HepG2 (cell line): ENCODE data around the gene KCNAB1. TPM values are rescaled to one million over a fixed set of nuclear protein-coding genes. Genes with fewer than 3 reads are reported as not detected.

ENCODE experiments used
- ATAC-seq: fragments of 200-7000 bp; cut with Tn5 transposase; 3 replicates; pipeline ENCODE4 v1.9.1; 2020; ENCODE audit warnings: mild to moderate bottlenecking, moderate library complexity
- BruUV-seq: library from RNA; stranded (reverse); fragments of 400-500 nt; replicated peaks from 2 replicates; lab custom pipeline; 2021; lab: Mats Ljungman, UMichigan
- CTCF ChIA-PET: fragments of 300-600 bp; formaldehyde crosslinking; extraction: SDS; loops from one replicate; lab custom pipeline; 2021; ENCODE audit warnings: low total read pairs, inconsistent platforms, low intra/inter-chr PET ratio; lab: Yijun Ruan, JAX
- POLR2A ChIA-PET: fragments of 350-600 bp; sonication (Branson Sonifier 250); formaldehyde crosslinking; loops from one replicate; lab custom pipeline; 2020; ENCODE audit warnings: antibody characterized with exemption, inconsistent platforms; lab: Yijun Ruan, JAX
- DNase-seq: peaks from one replicate; pipeline ENCODE4 v3.0.0-alpha.2; 2015; ENCODE audit warnings: low spot score
- FAIRE-seq: peaks from 3 replicates; lab custom pipeline; 2011; peaks lifted over from hg19 to GRCh38; lab: Jason Lieb, UNC
- H2AFZ ChIP-seq: one replicate; pipeline ENCODE4 v1.6.1; 2011; ENCODE audit warnings: low read length, inconsistent platforms
- H3K27ac ChIP-seq: fragments of 300-600 bp; 3 replicates; pipeline ENCODE4 v1.8.0; 2011; ENCODE audit warnings: mixed run types, mild to moderate bottlenecking, mixed read lengths, low read length, inconsistent platforms; ENCODE audit not compliant: insufficient read depth; ENCODE audit errors: extremely low read length
- H3K27me3 ChIP-seq, 2 experiments: fragments of 200-600 bp in 1 of 2; 2 replicates in 1 of 2; 3 replicates in 1 of 2; pipeline versions ENCODE4 v1.6.0 to v1.8.0; 2011; ENCODE audit warnings: low read length in 2 of 2, mild to moderate bottlenecking in 2 of 2, moderate library complexity in 2 of 2, inconsistent platforms in 1 of 2; ENCODE audit not compliant: insufficient read depth in 2 of 2, control insufficient read depth in 1 of 2
- H3K36me3 ChIP-seq, 2 experiments: fragments of 200-600 bp in 1 of 2; replicated peaks in 1 of 2; 2 replicates in 1 of 2; 3 replicates in 1 of 2; pipeline versions ENCODE4 v1.5.1 to v1.8.0; 2011; ENCODE audit warnings: low read length in 2 of 2, inconsistent platforms in 1 of 2; ENCODE audit not compliant: insufficient read depth in 2 of 2, control insufficient read depth in 1 of 2
- H3K4me1 ChIP-seq: 2 replicates; pipeline ENCODE4 v1.5.1; 2012; ENCODE audit warnings: low read length, inconsistent platforms; ENCODE audit not compliant: insufficient read depth
- H3K4me2 ChIP-seq: 2 replicates; pipeline ENCODE4 v1.6.0; 2011; ENCODE audit warnings: low read depth, low read length, inconsistent platforms
- H3K4me3 ChIP-seq, 3 experiments: fragments of 200-600 bp in 1 of 3; sonication (generic), shearing (Covaris generic) in 1 of 3; replicated peaks in 1 of 3; 2 replicates each; pipeline ENCODE4 v1.5.1; 2011 to 2016; ENCODE audit warnings: low read length in 3 of 3, inconsistent platforms in 2 of 3, low read depth in 2 of 3, mild to moderate bottlenecking in 2 of 3, control low read depth in 1 of 3, mixed read lengths in 1 of 3; ENCODE audit not compliant: insufficient read depth in 1 of 3
- H3K79me2 ChIP-seq: one replicate; pipeline ENCODE4 v1.6.1; 2011; ENCODE audit warnings: low read length, inconsistent platforms; ENCODE audit not compliant: insufficient read depth
- H3K9ac ChIP-seq: 2 replicates; pipeline ENCODE4 v1.6.0; 2011; ENCODE audit warnings: mild to moderate bottlenecking, low read depth, low read length, inconsistent platforms; ENCODE audit not compliant: insufficient read depth
- H3K9me3 ChIP-seq: 2 replicates; pipeline ENCODE4 v1.5.1; 2012; ENCODE audit warnings: mild to moderate bottlenecking, low read length
- H4K20me1 ChIP-seq: 2 replicates; pipeline ENCODE4 v1.6.0; 2011; ENCODE audit warnings: inconsistent platforms, mild to moderate bottlenecking, low read length, moderate library complexity; ENCODE audit not compliant: insufficient read depth
- E2F1 ChIP-seq: sonication (generic); formaldehyde crosslinking; IDR thresholded peaks from 2 replicates; pipeline ENCODE4 v1.5.0; 2020; ENCODE audit warnings: missing genetic modification reagents
- FOXA3 ChIP-seq: IDR thresholded peaks from 2 replicates; pipeline ENCODE4 v1.6.1; 2016; ENCODE audit warnings: missing genetic modification reagents, missing compliant biosample characterization
- HNF4A ChIP-seq: sonication (generic); formaldehyde crosslinking; IDR thresholded peaks from 2 replicates; pipeline ENCODE4 v1.4.0; 2020; ENCODE audit warnings: missing genetic modification reagents
- PITX1 ChIP-seq: sonication (generic); formaldehyde crosslinking; IDR thresholded peaks from 2 replicates; pipeline ENCODE4 v1.5.1; 2020; ENCODE audit warnings: mild to moderate bottlenecking, missing genetic modification reagents
- ZBTB43 ChIP-seq: sonication (generic); formaldehyde crosslinking; conservative IDR thresholded peaks from 2 replicates; pipeline ENCODE4 v1.4.0; 2020; ENCODE audit warnings: missing genetic modification reagents
- ZNF30 ChIP-seq: sonication (generic); formaldehyde crosslinking; IDR thresholded peaks from 2 replicates; pipeline ENCODE4 v1.5.0; 2020; ENCODE audit warnings: mild to moderate bottlenecking, missing genetic modification reagents
- ZNF431 ChIP-seq: sonication (generic); formaldehyde crosslinking; IDR thresholded peaks from 2 replicates; pipeline ENCODE4 v1.9.0; 2022; ENCODE audit warnings: missing genetic modification reagents, low read depth, mild to moderate bottlenecking, borderline replicate concordance
- WGBS: methylation state at CpG from one replicate; pipeline ENCODE4 v1.1.6; 2017; ENCODE audit warnings: low lambda C conversion rate; 5-methylcytosine and 5-hydroxymethylcytosine counted together
- in situ Hi-C: cut with HindIII; loops from 2 replicates; pipeline ENCODE4 v1.10.0; 2017; ENCODE audit warnings: low pct_unique_long_range_greater_than_20kb; ENCODE audit not compliant: extremely low pct_ligation_motif_present
- intact Hi-C: fragments of 100-400 bp; cut with micrococcal nuclease; formaldehyde crosslinking; loops from one replicate; pipeline ENCODE4 v1.10.0; 2022; ENCODE audit not compliant: unreplicated experiment
- polyA plus RNA-seq, 8 experiments: library from polyadenylated mRNA; depleted of rRNA in 3 of 8; stranded (reverse) in 7 of 8; unstranded in 1 of 8; fragments of >200 nt; fragmentation: Illumina TruSeq in 4 of 8; extraction: Trizol in 4 of 8; gene quantifications; 2 replicates each; pipeline versions ENCODE4 v1.2.1 to v1.2.3, GENCODE V29; 2011 to 2016; ENCODE audit warnings: low read depth in 4 of 8, missing spikeins in 1 of 8, mixed read lengths in 1 of 8; ENCODE audit not compliant: insufficient read depth in 1 of 8
- total RNA-seq, 5 experiments: library from RNA; depleted of rRNA; stranded (reverse); fragments of >200 nt; fragmentation: Illumina TruSeq; extraction: Trizol; gene quantifications; 2 replicates each; pipeline ENCODE4 v1.2.3, GENCODE V29; 2016; ENCODE audit warnings: low read depth in 1 of 5

The KCNAB1 gene
- total and polyA plus RNA-seq, 2 of the 13 experiments (the other 11 are each of a cell fraction or from before 2014, with no cell fraction given) = not detected

GRCh38 chr3:156543043-156543555 lies 422.7 kb downstream of the KCNAB1 start (continued):
- TF ChIP-seq PITX1 (CRISPR knock-in tag) (no peak), HNF4A (CRISPR knock-in tag) (no peak)

GRCh38 chr3:156547637-156548036 lies 427.3 kb downstream of the KCNAB1 start:
- H3K9me3 ChIP-seq = no peaks in the 10 kb centered on the region
- no peak overlapping the region for H3K4me3 ChIP-seq
- in situ Hi-C loops = loop anchor here (10.0 kb wide), 1 partner anchor 587 kb away; no protein-coding TSS in a partner anchor
- H3K4me2 ChIP-seq = no peak overlapping the region
- DNase-seq = no peak
- H3K27ac ChIP-seq = no peak overlapping the region
- 98% methylated on average over 2 of the region's 2 CpGs for WGBS
- H3K9ac ChIP-seq = no peak overlapping the region
- peaks cover 70% of the 10 kb centered on the region for H3K4me1 ChIP-seq
- peaks cover 16 to 86% of the 10 kb centered on the region in 2 experiments for H3K36me3 ChIP-seq
- no peak for ATAC-seq
- POLR2A ChIA-PET = interaction anchor here (1.0 kb wide), 1 partner anchor 590 kb away, joined by 3 read pairs; no protein-coding TSS in a partner anchor
- intact Hi-C loops = loop anchor here (2.0 kb wide), 1 partner anchor 13 kb away; no protein-coding TSS in a partner anchor
- TF ChIP-seq ZNF30 (CRISPR knock-in tag) (no peak), FOXA3 (CRISPR knock-in tag) (no peak), ZBTB43 (no peak), E2F1 (CRISPR knock-in tag) (no peak), ZNF431 (CRISPR knock-in tag) (no peak)
- TF ChIP-seq, all 625 proteins: peak for 0
- FAIRE-seq = no peak
- Histone ChIP-seq H3K27me3 (no peaks in the 10 kb centered on the region; a peak in 1 of 5 replicates), H3K79me2 (peaks cover 75% of the 10 kb centered on the region), H4K20me1 (peaks cover 20% of the 10 kb centered on the region; the same call in 1 of the 2 replicates), H2AFZ (no peak overlapping the region)
- BruUV-seq = no TSS peak
- CTCF ChIA-PET = no interaction called here
